HEK293 (cell line): Measurements from ENCODE around the gene ADGRD1.

Experiments used
- CTCF ChIA-PET: fragments of 350-600 bp; formaldehyde crosslinking; extraction: SDS; loops from one replicate; lab custom pipeline; 2021; ENCODE audit warnings: antibody characterized with exemption; lab: Yijun Ruan, JAX
- POLR2A ChIA-PET: fragments of 300-600 bp; formaldehyde crosslinking; extraction: SDS; loops from one replicate; lab custom pipeline; 2020; ENCODE audit warnings: antibody characterized with exemption, inconsistent platforms; lab: Yijun Ruan, JAX
- H3K27ac ChIP-seq: fragments of 200-500 bp; sonication (Bioruptor generic); 2 replicates; pipeline ENCODE4 v1.5.1; 2014; ENCODE audit warnings: low read depth, low read length, control low read depth, inconsistent platforms; ENCODE audit errors: extremely low read depth
- H3K36me3 ChIP-seq, 2 experiments: fragments of 200-500 bp in 1 of 2; sonication (Bioruptor generic) in 1 of 2; 1 replicate in 1 of 2; 2 replicates in 1 of 2; pipeline ENCODE4 v1.5.1; 2014 to 2017; ENCODE audit warnings: inconsistent platforms in 2 of 2, low read length in 2 of 2; ENCODE audit not compliant: control insufficient read depth in 2 of 2, insufficient read depth in 1 of 2
- H3K4me1 ChIP-seq: fragments of 200-500 bp; sonication (Bioruptor generic); 2 replicates; pipeline ENCODE4 v1.5.1; 2014; ENCODE audit warnings: mild to moderate bottlenecking, low read length, inconsistent platforms; ENCODE audit not compliant: control insufficient read depth, insufficient read depth
- H3K4me3 ChIP-seq: 2 replicates; pipeline ENCODE4 v1.5.1; 2011; ENCODE audit warnings: low read depth, mild to moderate bottlenecking, control low read depth, low read length, moderate library complexity
- H3K9me3 ChIP-seq: fragments of 200-500 bp; sonication (Bioruptor generic); 2 replicates; pipeline ENCODE4 v1.5.1; 2014; ENCODE audit warnings: low read depth, low read length, inconsistent platforms; ENCODE audit not compliant: control insufficient read depth, insufficient read depth
- KLF7 ChIP-seq: fragments of 450-650 bp; formaldehyde crosslinking; IDR thresholded peaks from 2 replicates; pipeline ENCODE4 v1.5.1; 2016; ENCODE audit warnings: missing biosample characterization, missing genetic modification characterization, borderline replicate concordance
- OSR2 ChIP-seq: fragments of 450-650 bp; formaldehyde crosslinking; IDR thresholded peaks from 2 replicates; pipeline ENCODE4 v1.5.1; 2016; ENCODE audit warnings: missing biosample characterization, missing genetic modification characterization
- ZBTB20 ChIP-seq: fragments of 450-650 bp; formaldehyde crosslinking; IDR thresholded peaks from 2 replicates; pipeline ENCODE4 v1.5.1; 2016; ENCODE audit warnings: missing biosample characterization, missing genetic modification characterization
- ZBTB6 ChIP-seq: fragments of 450-650 bp; formaldehyde crosslinking; IDR thresholded peaks from 2 replicates; pipeline ENCODE4 v1.5.1; 2017; ENCODE audit warnings: missing biosample characterization, missing genetic modification characterization
- ZEB2 ChIP-seq: fragments of 450-650 bp; formaldehyde crosslinking; IDR thresholded peaks from 2 replicates; pipeline ENCODE4 v1.5.1; 2016; ENCODE audit warnings: missing biosample characterization, missing genetic modification characterization
- ZNF121 ChIP-seq: fragments of 450-650 bp; formaldehyde crosslinking; IDR thresholded peaks from 2 replicates; pipeline ENCODE4 v1.5.1; 2016; ENCODE audit warnings: missing biosample characterization, missing genetic modification characterization
- ZNF155 ChIP-seq: fragments of 450-650 bp; formaldehyde crosslinking; IDR thresholded peaks from 2 replicates; pipeline ENCODE4 v1.5.1; 2016; ENCODE audit warnings: missing biosample characterization, missing genetic modification characterization
- ZNF157 ChIP-seq: fragments of 450-650 bp; formaldehyde crosslinking; IDR thresholded peaks from 2 replicates; pipeline ENCODE4 v1.5.1; 2016; ENCODE audit warnings: missing biosample characterization, missing genetic modification characterization
- ZNF174 ChIP-seq: fragments of 450-650 bp; formaldehyde crosslinking; IDR thresholded peaks from 2 replicates; pipeline ENCODE4 v1.5.0; 2017; ENCODE audit warnings: missing biosample characterization, mild to moderate bottlenecking, missing genetic modification characterization
- ZNF2 ChIP-seq: fragments of 450-650 bp; formaldehyde crosslinking; IDR thresholded peaks from 2 replicates; pipeline ENCODE4 v1.5.1; 2016; ENCODE audit warnings: missing biosample characterization, missing genetic modification characterization
- ZNF280C ChIP-seq: fragments of 450-650 bp; formaldehyde crosslinking; IDR thresholded peaks from 2 replicates; pipeline ENCODE4 v1.5.1; 2016; ENCODE audit warnings: missing biosample characterization, missing genetic modification characterization
- ZNF37A ChIP-seq: fragments of 450-650 bp; IDR thresholded peaks from 2 replicates; pipeline ENCODE4 v1.5.1; 2018; ENCODE audit warnings: missing biosample characterization, missing genetic modification characterization
- ZNF544 ChIP-seq: fragments of 450-650 bp; formaldehyde crosslinking; IDR thresholded peaks from 2 replicates; pipeline ENCODE4 v1.5.0; 2017; ENCODE audit warnings: missing biosample characterization, missing genetic modification characterization
- ZNF555 ChIP-seq: fragments of 450-650 bp; formaldehyde crosslinking; conservative IDR thresholded peaks from 2 replicates; pipeline ENCODE4 v1.5.1; 2017; ENCODE audit warnings: missing biosample characterization, mild to moderate bottlenecking, missing genetic modification characterization, inconsistent platforms
- ZNF571 ChIP-seq: fragments of 450-650 bp; formaldehyde crosslinking; IDR thresholded peaks from 2 replicates; pipeline ENCODE4 v1.5.0; 2017; ENCODE audit warnings: missing biosample characterization, missing genetic modification characterization
- ZNF580 ChIP-seq: fragments of 450-650 bp; formaldehyde crosslinking; IDR thresholded peaks from 2 replicates; pipeline ENCODE4 v1.5.1; 2016; ENCODE audit warnings: missing biosample characterization, missing genetic modification characterization
- ZNF621 ChIP-seq: fragments of 450-650 bp; formaldehyde crosslinking; IDR thresholded peaks from 2 replicates; pipeline ENCODE4 v1.5.1; 2017; ENCODE audit warnings: missing biosample characterization, missing genetic modification characterization
- ZNF654 ChIP-seq: fragments of 450-650 bp; formaldehyde crosslinking; IDR thresholded peaks from 2 replicates; pipeline ENCODE4 v1.5.1; 2016; ENCODE audit warnings: low read depth, missing biosample characterization, missing genetic modification characterization
- ZNF658 ChIP-seq: fragments of 450-650 bp; formaldehyde crosslinking; IDR thresholded peaks from 2 replicates; pipeline ENCODE4; 2016; ENCODE audit warnings: missing biosample characterization, missing genetic modification characterization
- ZNF701 ChIP-seq: fragments of 450-650 bp; formaldehyde crosslinking; IDR thresholded peaks from 2 replicates; pipeline ENCODE4 v1.5.1; 2016; ENCODE audit warnings: missing biosample characterization, missing genetic modification characterization
- ZNF76 ChIP-seq: fragments of 450-650 bp; formaldehyde crosslinking; IDR thresholded peaks from 2 replicates; pipeline ENCODE4; 2016; ENCODE audit warnings: low read depth, missing biosample characterization, missing genetic modification characterization, borderline replicate concordance
- ZSCAN18 ChIP-seq: fragments of 450-650 bp; formaldehyde crosslinking; IDR thresholded peaks from 2 replicates; pipeline ENCODE4 v1.5.1; 2016; ENCODE audit warnings: missing biosample characterization, missing genetic modification characterization
- TF ChIP-seq, protein P1 (sequence below): fragments of 450-650 bp; formaldehyde crosslinking; IDR thresholded peaks from 2 replicates; pipeline ENCODE4 v1.5.1; 2016; ENCODE audit warnings: missing biosample characterization, missing genetic modification characterization
- TF ChIP-seq, protein P2 (sequence below): fragments of 450-650 bp; formaldehyde crosslinking; IDR thresholded peaks from 2 replicates; pipeline ENCODE4 v1.5.1; 2017; ENCODE audit warnings: missing biosample characterization, missing genetic modification characterization
- TF ChIP-seq, protein P3 (sequence below): fragments of 450-650 bp; formaldehyde crosslinking; IDR thresholded peaks from 2 replicates; pipeline ENCODE4 v1.5.1; 2016; ENCODE audit warnings: missing biosample characterization, missing genetic modification characterization

ADGRD1 gene

GRCh38 chr12:131147293-131147692 lies 193.6 kb downstream of the ADGRD1 start (continued):
- no peak for TF ChIP-seq ZNF701 (tag by site-specific recombination)
- TF ChIP-seq ZNF621 (tag by site-specific recombination), result no peak

GRCh38 chr12:131147894-131148293 lies 194.2 kb downstream of the ADGRD1 start:
- Histone ChIP-seq H3K27ac (no peak overlapping the region), H3K9me3 (no peaks in the 10 kb centered on the region), H3K36me3 (no peaks in the 10 kb centered on the region), H3K4me3 (no peak overlapping the region), H3K4me1 (no peaks in the 10 kb centered on the region)
- TF ChIP-seq, protein P1, sequence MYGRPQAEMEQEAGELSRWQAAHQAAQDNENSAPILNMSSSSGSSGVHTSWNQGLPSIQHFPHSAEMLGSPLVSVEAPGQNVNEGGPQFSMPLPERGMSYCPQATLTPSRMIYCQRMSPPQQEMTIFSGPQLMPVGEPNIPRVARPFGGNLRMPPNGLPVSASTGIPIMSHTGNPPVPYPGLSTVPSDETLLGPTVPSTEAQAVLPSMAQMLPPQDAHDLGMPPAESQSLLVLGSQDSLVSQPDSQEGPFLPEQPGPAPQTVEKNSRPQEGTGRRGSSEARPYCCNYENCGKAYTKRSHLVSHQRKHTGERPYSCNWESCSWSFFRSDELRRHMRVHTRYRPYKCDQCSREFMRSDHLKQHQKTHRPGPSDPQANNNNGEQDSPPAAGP, result no peak
- TF ChIP-seq ZNF654 (no peak), KLF7 (no peak), ZNF155 (tag by site-specific recombination) (no peak), ZNF555 (no peak), ZBTB20 (tag by site-specific recombination) (no peak), ZSCAN18 (tag by site-specific recombination) (no peak), ZNF121 (tag by site-specific recombination) (no peak), ZNF544 (tag by site-specific recombination) (no peak), OSR2 (tag by site-specific recombination) (no peak), ZNF571 (no peak), ZEB2 (tag by site-specific recombination) (no peak), ZBTB6 (tag by site-specific recombination) (no peak), ZNF580 (tag by site-specific recombination) (no peak), ZNF701 (tag by site-specific recombination) (no peak), ZNF280C (no peak), ZNF157 (tag by site-specific recombination) (no peak)
- POLR2A ChIA-PET, result no interaction called here
- CTCF ChIA-PET, result interaction anchor here (1.3 kb wide), 1 partner anchor 16 kb away, joined by 5 read pairs; no protein-coding TSS in a partner anchor

DNA sequence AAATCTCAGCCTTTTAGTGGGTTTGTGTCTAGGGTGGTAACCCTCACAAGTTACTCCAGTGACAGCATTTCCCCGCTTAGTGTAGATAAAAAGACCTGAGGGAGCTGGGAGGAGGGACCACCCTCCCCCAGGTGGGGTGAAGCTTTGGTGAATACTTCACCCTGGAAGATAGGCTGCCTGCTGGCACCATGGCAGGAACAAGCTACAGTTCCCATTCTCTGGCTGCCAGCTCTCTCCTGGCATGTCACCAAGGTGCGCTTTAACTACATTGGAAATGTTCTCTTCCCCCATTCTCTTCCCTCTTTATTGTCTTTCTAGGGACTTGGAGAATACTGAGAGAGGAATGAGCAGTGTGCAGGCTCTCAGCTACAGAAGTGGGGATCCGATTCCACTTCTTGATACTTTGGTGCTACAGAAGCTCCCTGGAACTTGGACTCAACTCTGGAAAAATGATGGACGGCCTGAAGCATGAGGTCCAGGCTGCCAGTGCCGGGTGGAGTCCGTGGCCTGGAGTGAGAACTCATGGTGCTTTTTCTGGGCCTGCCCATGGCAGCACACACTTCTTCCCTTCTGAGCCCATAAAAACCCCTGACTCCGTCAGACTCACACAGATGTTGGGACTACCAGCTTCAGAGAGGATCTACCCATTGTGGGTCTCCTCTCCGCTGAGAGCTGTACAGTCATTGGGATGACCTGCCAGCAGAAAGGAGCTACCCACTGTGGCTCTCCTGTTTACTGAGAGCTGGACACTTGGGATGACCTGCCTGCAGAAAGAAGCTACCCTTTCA lies 198.0 kb downstream of the ADGRD1 start:
- H3K4me1 ChIP-seq, result no peaks in the 10 kb centered on the region
- CTCF ChIA-PET, result interaction anchor here (0.8 to 1.4 kb wide), 2 partner anchors 14 to 285 kb away, joined by 4 read pairs; no protein-coding TSS in a partner anchor
- POLR2A ChIA-PET, result no interaction called here
- no peaks in the 10 kb centered on the region for H3K9me3 ChIP-seq
- no peak overlapping the region for H3K27ac ChIP-seq
- no peak overlapping the region for H3K4me3 ChIP-seq
- H3K36me3 ChIP-seq, result no peaks in the 10 kb centered on the region
- TF ChIP-seq, protein P2, sequence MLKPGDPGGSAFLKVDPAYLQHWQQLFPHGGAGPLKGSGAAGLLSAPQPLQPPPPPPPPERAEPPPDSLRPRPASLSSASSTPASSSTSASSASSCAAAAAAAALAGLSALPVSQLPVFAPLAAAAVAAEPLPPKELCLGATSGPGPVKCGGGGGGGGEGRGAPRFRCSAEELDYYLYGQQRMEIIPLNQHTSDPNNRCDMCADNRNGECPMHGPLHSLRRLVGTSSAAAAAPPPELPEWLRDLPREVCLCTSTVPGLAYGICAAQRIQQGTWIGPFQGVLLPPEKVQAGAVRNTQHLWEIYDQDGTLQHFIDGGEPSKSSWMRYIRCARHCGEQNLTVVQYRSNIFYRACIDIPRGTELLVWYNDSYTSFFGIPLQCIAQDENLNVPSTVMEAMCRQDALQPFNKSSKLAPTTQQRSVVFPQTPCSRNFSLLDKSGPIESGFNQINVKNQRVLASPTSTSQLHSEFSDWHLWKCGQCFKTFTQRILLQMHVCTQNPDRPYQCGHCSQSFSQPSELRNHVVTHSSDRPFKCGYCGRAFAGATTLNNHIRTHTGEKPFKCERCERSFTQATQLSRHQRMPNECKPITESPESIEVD (tag by site-specific recombination), result no peak
- TF ChIP-seq ZNF76 (tag by site-specific recombination) (no peak), ZNF658 (tag by site-specific recombination) (no peak), ZNF174 (no peak), ZNF37A (tag by site-specific recombination) (no peak), OSR2 (tag by site-specific recombination) (no peak), ZNF2 (no peak)
- TF ChIP-seq, protein P3, sequence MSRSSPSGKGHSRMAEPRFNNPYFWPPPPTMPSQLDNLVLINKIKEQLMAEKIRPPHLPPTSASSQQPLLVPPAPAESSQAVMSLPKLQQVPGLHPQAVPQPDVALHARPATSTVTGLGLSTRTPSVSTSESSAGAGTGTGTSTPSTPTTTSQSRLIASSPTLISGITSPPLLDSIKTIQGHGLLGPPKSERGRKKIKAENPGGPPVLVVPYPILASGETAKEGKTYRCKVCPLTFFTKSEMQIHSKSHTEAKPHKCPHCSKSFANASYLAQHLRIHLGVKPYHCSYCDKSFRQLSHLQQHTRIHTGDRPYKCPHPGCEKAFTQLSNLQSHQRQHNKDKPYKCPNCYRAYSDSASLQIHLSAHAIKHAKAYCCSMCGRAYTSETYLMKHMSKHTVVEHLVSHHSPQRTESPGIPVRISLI, result no peak
